Upper lobe of right lung (tissue), 1 donor: Measurements from ENCODE around the gene IL2RG. TPM values are rescaled to one million over a fixed set of nuclear protein-coding genes. Genes with fewer than 3 reads are reported as not detected.

Source experiments
- ATAC-seq: fragments of 200-7000 bp; cut with Tn5 transposase; one replicate; pipeline ENCODE4 v1.9.1; 2020; ENCODE audit warnings: mild to moderate bottlenecking, moderate library complexity
- DNase-seq: peaks from one replicate; pipeline ENCODE4 v3.0.0-alpha.2; 2020
- H3K27ac ChIP-seq: fragments of 200-600 bp; one replicate; pipeline ENCODE4 v1.8.0; 2022
- H3K27me3 ChIP-seq: fragments of 200-600 bp; one replicate; pipeline ENCODE4 v1.8.0; 2022; ENCODE audit warnings: mild to moderate bottlenecking
- H3K36me3 ChIP-seq: fragments of 200-600 bp; one replicate; pipeline ENCODE4 v1.8.0; 2022
- H3K4me1 ChIP-seq: fragments of 200-600 bp; one replicate; pipeline ENCODE4 v1.8.0; 2022
- H3K4me3 ChIP-seq: fragments of 200-600 bp; one replicate; pipeline ENCODE4 v1.8.0; 2022; ENCODE audit warnings: mild to moderate bottlenecking
- H3K9me3 ChIP-seq: fragments of 200-600 bp; one replicate; pipeline ENCODE4 v1.8.0; 2022
- CTCF ChIP-seq: fragments of 200-600 bp; IDR thresholded peaks from one replicate; pipeline ENCODE4 v1.8.0; 2022; ENCODE audit warnings: antibody characterized with exemption
- intact Hi-C: fragments of 100-400 bp; cut with DNase I; formaldehyde crosslinking; loops from one replicate; pipeline ENCODE4 v1.11.0; 2022
- total RNA-seq: library from RNA; stranded (reverse); fragmentation: NEBNext Ultra II Directional; extraction: Animal tissue kit (Norgen Biotek cat#: 25700); gene quantifications from one replicate; pipeline ENCODE4 v1.2.1, GENCODE V29; 2021
- donor health status: DM: no; HTN: yes; CAD: no; lungs with severe emphysema.

IL2RG gene
- total RNA-seq, 1 donor from 2014 or later, result 20.8 TPM

- Histone ChIP-seq H3K27me3 (no peaks in the 10 kb centered on the region), H3K4me3 (peak overlapping the region; percentile 64), H3K36me3 (no peaks in the 10 kb centered on the region), H3K27ac (no peak overlapping the region), H3K9me3 (no peaks in the 10 kb centered on the region), H3K4me1 (no peaks in the 10 kb centered on the region)
- ATAC-seq (no peak), DNase-seq (no peak)
- no peak for TF ChIP-seq CTCF
- intact Hi-C loops, result no loop called here
Measured at GRCh38 chrX:71096760-71097032, 14.7 kb downstream of the IL2RG start.

- Histone ChIP-seq H3K4me1 (no peaks in the 10 kb centered on the region), H3K27me3 (no peaks in the 10 kb centered on the region)
- no peak for TF ChIP-seq CTCF
Measured at GRCh38 chrX:71095981-71096759, 15.2 kb downstream of the IL2RG start.

GRCh38 chrX:71095555-71095980, 15.8 kb downstream of the IL2RG start, which contains the start of gene FOXO4:
Gene FOXO4 (plus strand): TSS chrX:71095851. CDS start chrX:71096529, 678 bp downstream.
- intact Hi-C loops, result no loop called here
- DNase-seq (peak; percentile 94), ATAC-seq (peak; percentile 97)
- Histone ChIP-seq H3K36me3 (no peaks in the 10 kb centered on the region), H3K27me3 (no peaks in the 10 kb centered on the region), H3K27ac (peak within 1 kb of the TSS; percentile 42), H3K9me3 (no peaks in the 10 kb centered on the region), H3K4me3 (peak within 1 kb of the TSS; percentile 64), H3K4me1 (no peaks in the 10 kb centered on the region)
- no peak for TF ChIP-seq CTCF

More at GRCh38 chrX:71095981-71096759, 15.2 kb downstream of the IL2RG start:
- ATAC-seq (peak; percentile 79), DNase-seq (no peak)
- Histone ChIP-seq H3K4me3 (peak overlapping the region; percentile 64), H3K9me3 (no peaks in the 10 kb centered on the region), H3K36me3 (no peaks in the 10 kb centered on the region), H3K27ac (peak overlapping the region; percentile 42)
- intact Hi-C loops, result no loop called here

- Histone ChIP-seq H3K4me1 (no peaks in the 10 kb centered on the region), H3K4me3 (peak overlapping the region; percentile 64), H3K27me3 (no peaks in the 10 kb centered on the region), H3K27ac (no peak overlapping the region), H3K36me3 (no peaks in the 10 kb centered on the region), H3K9me3 (no peaks in the 10 kb centered on the region)
- intact Hi-C loops, result no loop called here
- TF ChIP-seq CTCF, result no peak
- no peak for ATAC-seq
- DNase-seq, result no peak
Measured at GRCh38 chrX:71095033-71095432, 16.3 kb downstream of the IL2RG start.

GRCh38 chrX:71091263-71091662, 20.1 kb downstream of the IL2RG start:
- ATAC-seq (no peak), DNase-seq (no peak)
- Histone ChIP-seq H3K27ac (no peak overlapping the region), H3K27me3 (no peaks in the 10 kb centered on the region), H3K9me3 (no peaks in the 10 kb centered on the region), H3K4me3 (no peak overlapping the region), H3K36me3 (no peaks in the 10 kb centered on the region), H3K4me1 (no peaks in the 10 kb centered on the region)
- intact Hi-C loops, result no loop called here
- TF ChIP-seq CTCF, result no peak

- H3K27ac ChIP-seq, result no peak overlapping the region
- no peaks in the 10 kb centered on the region for H3K27me3 ChIP-seq
- H3K4me1 ChIP-seq, result no peaks in the 10 kb centered on the region
- H3K36me3 ChIP-seq, result no peaks in the 10 kb centered on the region
- ATAC-seq (no peak), DNase-seq (no peak)
- no peak for TF ChIP-seq CTCF
- intact Hi-C loops, result no loop called here
- no peaks in the 10 kb centered on the region for H3K9me3 ChIP-seq
- no peak overlapping the region for H3K4me3 ChIP-seq
Measured at GRCh38 chrX:71085900-71086299, 25.5 kb downstream of the IL2RG start.
